ENCODE results near the gene HIPK4.

HIPK4 gene

GRCh38 chr19:40394816-40395210, 4.8 kb upstream of the HIPK4 start:
- TF ChIP-seq TAF1 (IDR thresholded peaks at IDR 0.05; ENCODE audit: borderline replicate concordance, insufficient read depth, low read length) (no peak), SIN3A (IDR thresholded peaks at IDR 0.05; ENCODE audit: borderline replicate concordance, insufficient read depth, low read length) (no peak), FOXP2 (optimal IDR thresholded peaks at IDR 0.05; ENCODE audit: borderline replicate concordance, extremely low read depth, extremely low read length, insufficient read depth) (no peak), REST (IDR thresholded peaks at IDR 0.05; ENCODE audit: insufficient read depth in 1 of 2, low read depth in 2 of 2, low read length in 2 of 2) (no peak), POLR2AphosphoS5 (IDR thresholded peaks at IDR 0.05; ENCODE audit: low read depth, low read length) (no peak)

- TF ChIP-seq FOXP2 (optimal IDR thresholded peaks at IDR 0.05; ENCODE audit: borderline replicate concordance, extremely low read depth, extremely low read length, insufficient read depth) (no peak), REST (IDR thresholded peaks at IDR 0.05; ENCODE audit: insufficient read depth in 1 of 2, low read depth in 2 of 2, low read length in 2 of 2) (no peak), POLR2AphosphoS5 (IDR thresholded peaks at IDR 0.05; ENCODE audit: low read depth, low read length) (no peak), TAF1 (IDR thresholded peaks at IDR 0.05; ENCODE audit: borderline replicate concordance, insufficient read depth, low read length) (no peak)
These were observed 4.2 kb upstream of the HIPK4 start for GRCh38 chr19:40393894-40394815.

- TF ChIP-seq SIN3A (IDR thresholded peaks at IDR 0.05; ENCODE audit: borderline replicate concordance, insufficient read depth, low read length) (no peak), REST (IDR thresholded peaks at IDR 0.05; ENCODE audit: insufficient read depth in 1 of 2, low read depth in 2 of 2, low read length in 2 of 2) (no peak), FOXP2 (optimal IDR thresholded peaks at IDR 0.05; ENCODE audit: borderline replicate concordance, extremely low read depth, extremely low read length, insufficient read depth) (no peak), POLR2AphosphoS5 (IDR thresholded peaks at IDR 0.05; ENCODE audit: low read depth, low read length) (no peak), TAF1 (IDR thresholded peaks at IDR 0.05; ENCODE audit: borderline replicate concordance, insufficient read depth, low read length) (no peak)
These were observed 3.0 kb upstream of the HIPK4 start for GRCh38 chr19:40392894-40393517.

- TF ChIP-seq REST (IDR thresholded peaks at IDR 0.05; ENCODE audit: insufficient read depth in 1 of 2, low read depth in 2 of 2, low read length in 2 of 2) (no peak), TAF1 (IDR thresholded peaks at IDR 0.05; ENCODE audit: borderline replicate concordance, insufficient read depth, low read length) (no peak), FOXP2 (optimal IDR thresholded peaks at IDR 0.05; ENCODE audit: borderline replicate concordance, extremely low read depth, extremely low read length, insufficient read depth) (no peak), SIN3A (IDR thresholded peaks at IDR 0.05; ENCODE audit: borderline replicate concordance, insufficient read depth, low read length) (no peak), POLR2AphosphoS5 (IDR thresholded peaks at IDR 0.05; ENCODE audit: low read depth, low read length) (no peak)
These were observed 2.1 kb upstream of the HIPK4 start for GRCh38 chr19:40392123-40392522.
